HepG2 (cell line): ENCODE measurements around the gene ELL. TPM values are rescaled to one million over a fixed set of nuclear protein-coding genes. Genes with fewer than 3 reads are reported as not detected.
A peak's percentile ranks its signal among the peaks of the same experiment; 100 is the strongest.

ENCODE experiments used
- ATAC-seq: fragments of 200-7000 bp; cut with Tn5 transposase; 3 replicates; pipeline ENCODE4 v1.9.1; 2020; ENCODE audit warnings: mild to moderate bottlenecking, moderate library complexity
- BruUV-seq: library from RNA; stranded (reverse); fragments of 400-500 nt; replicated peaks from 2 replicates; lab custom pipeline; 2021; lab: Mats Ljungman, UMichigan
- CTCF ChIA-PET: fragments of 300-600 bp; formaldehyde crosslinking; extraction: SDS; loops from one replicate; lab custom pipeline; 2021; ENCODE audit warnings: low total read pairs, inconsistent platforms, low intra/inter-chr PET ratio; lab: Yijun Ruan, JAX
- POLR2A ChIA-PET: fragments of 350-600 bp; sonication (Branson Sonifier 250); formaldehyde crosslinking; loops from one replicate; lab custom pipeline; 2020; ENCODE audit warnings: antibody characterized with exemption, inconsistent platforms; lab: Yijun Ruan, JAX
- DNase-seq: peaks from one replicate; pipeline ENCODE4 v3.0.0-alpha.2; 2015; ENCODE audit warnings: low spot score
- FAIRE-seq: peaks from 3 replicates; lab custom pipeline; 2011; peaks lifted over from hg19 to GRCh38; lab: Jason Lieb, UNC
- H2AFZ ChIP-seq: one replicate; pipeline ENCODE4 v1.6.1; 2011; ENCODE audit warnings: low read length, inconsistent platforms
- H3K27ac ChIP-seq: fragments of 300-600 bp; 3 replicates; pipeline ENCODE4 v1.8.0; 2011; ENCODE audit warnings: mixed run types, mild to moderate bottlenecking, mixed read lengths, low read length, inconsistent platforms; ENCODE audit not compliant: insufficient read depth; ENCODE audit errors: extremely low read length
- H3K27me3 ChIP-seq, 2 experiments: fragments of 200-600 bp in 1 of 2; 2 replicates in 1 of 2; 3 replicates in 1 of 2; pipeline versions ENCODE4 v1.6.0 to v1.8.0; 2011; ENCODE audit warnings: low read length in 2 of 2, mild to moderate bottlenecking in 2 of 2, moderate library complexity in 2 of 2, inconsistent platforms in 1 of 2; ENCODE audit not compliant: insufficient read depth in 2 of 2, control insufficient read depth in 1 of 2
- H3K36me3 ChIP-seq, 2 experiments: fragments of 200-600 bp in 1 of 2; replicated peaks in 1 of 2; 2 replicates in 1 of 2; 3 replicates in 1 of 2; pipeline versions ENCODE4 v1.5.1 to v1.8.0; 2011; ENCODE audit warnings: low read length in 2 of 2, inconsistent platforms in 1 of 2; ENCODE audit not compliant: insufficient read depth in 2 of 2, control insufficient read depth in 1 of 2
- H3K4me1 ChIP-seq: 2 replicates; pipeline ENCODE4 v1.5.1; 2012; ENCODE audit warnings: low read length, inconsistent platforms; ENCODE audit not compliant: insufficient read depth
- H3K4me2 ChIP-seq: 2 replicates; pipeline ENCODE4 v1.6.0; 2011; ENCODE audit warnings: low read depth, low read length, inconsistent platforms
- H3K4me3 ChIP-seq, 3 experiments: fragments of 200-600 bp in 1 of 3; sonication (generic), shearing (Covaris generic) in 1 of 3; replicated peaks in 1 of 3; 2 replicates each; pipeline ENCODE4 v1.5.1; 2011 to 2016; ENCODE audit warnings: low read length in 3 of 3, inconsistent platforms in 2 of 3, low read depth in 2 of 3, mild to moderate bottlenecking in 2 of 3, control low read depth in 1 of 3, mixed read lengths in 1 of 3; ENCODE audit not compliant: insufficient read depth in 1 of 3
- H3K79me2 ChIP-seq: one replicate; pipeline ENCODE4 v1.6.1; 2011; ENCODE audit warnings: low read length, inconsistent platforms; ENCODE audit not compliant: insufficient read depth
- H3K9ac ChIP-seq: 2 replicates; pipeline ENCODE4 v1.6.0; 2011; ENCODE audit warnings: mild to moderate bottlenecking, low read depth, low read length, inconsistent platforms; ENCODE audit not compliant: insufficient read depth
- H3K9me3 ChIP-seq: 2 replicates; pipeline ENCODE4 v1.5.1; 2012; ENCODE audit warnings: mild to moderate bottlenecking, low read length
- H4K20me1 ChIP-seq: 2 replicates; pipeline ENCODE4 v1.6.0; 2011; ENCODE audit warnings: inconsistent platforms, mild to moderate bottlenecking, low read length, moderate library complexity; ENCODE audit not compliant: insufficient read depth
- AGO2 ChIP-seq: fragments of 200-400 bp; formaldehyde crosslinking; optimal IDR thresholded peaks from 2 replicates; pipeline ENCODE3; 2017; ENCODE audit warnings: mild to moderate bottlenecking, low read depth, low read length, moderate library complexity
- BRD4 ChIP-seq: sonication (generic); formaldehyde crosslinking; IDR thresholded peaks from 2 replicates; pipeline ENCODE4 v1.4.0; 2020; ENCODE audit warnings: missing genetic modification reagents
- ELK4 ChIP-seq: sonication (generic); formaldehyde crosslinking; IDR thresholded peaks from 2 replicates; pipeline ENCODE4 v1.9.0; 2021; ENCODE audit warnings: missing genetic modification reagents, borderline replicate concordance
- ISL2 ChIP-seq: sonication (generic); formaldehyde crosslinking; IDR thresholded peaks from 2 replicates; pipeline ENCODE4 v1.5.0; 2020; ENCODE audit warnings: missing genetic modification reagents
- PLSCR1 ChIP-seq: sonication (generic); formaldehyde crosslinking; IDR thresholded peaks from 2 replicates; pipeline ENCODE4 v1.5.0; 2020; ENCODE audit warnings: missing genetic modification reagents, mild to moderate bottlenecking, borderline replicate concordance
- PREB ChIP-seq: sonication (generic); formaldehyde crosslinking; IDR thresholded peaks from 2 replicates; pipeline ENCODE4 v1.4.0; 2020; ENCODE audit warnings: missing genetic modification reagents
- SMAD1 ChIP-seq: sonication (generic); formaldehyde crosslinking; IDR thresholded peaks from 2 replicates; pipeline ENCODE4 v1.4.0; 2020; ENCODE audit warnings: missing genetic modification reagents, low read depth, mild to moderate bottlenecking, borderline replicate concordance
- SOX6 ChIP-seq, 2 experiments: fragments of 450-650 bp in 1 of 2; sonication (generic) in 1 of 2; formaldehyde crosslinking in 1 of 2; IDR thresholded peaks; 2 replicates each; pipeline versions ENCODE4 v1.4.0 to v1.6.1; 2017 to 2020; ENCODE audit warnings: antibody characterized with exemption in 1 of 2, mild to moderate bottlenecking in 1 of 2, missing genetic modification reagents in 1 of 2
- TEAD3 ChIP-seq: optimal IDR thresholded peaks from 2 replicates; pipeline ENCODE3; 2016; ENCODE audit warnings: borderline replicate concordance
- U2AF1 ChIP-seq: fragments of 200-400 bp; formaldehyde crosslinking; optimal IDR thresholded peaks from 2 replicates; pipeline ENCODE3; 2017; ENCODE audit warnings: mild to moderate bottlenecking, low read depth, low read length
- ZBTB42 ChIP-seq: sonication (generic); formaldehyde crosslinking; IDR thresholded peaks from 2 replicates; pipeline ENCODE4 v1.5.0; 2020; ENCODE audit warnings: mild to moderate bottlenecking, missing genetic modification reagents
- ZNF160 ChIP-seq: sonication (generic); formaldehyde crosslinking; IDR thresholded peaks from 2 replicates; pipeline ENCODE4 v1.8.0; 2022; ENCODE audit warnings: mild to moderate bottlenecking, inconsistent platforms, missing genetic modification reagents
- ZNF441 ChIP-seq: sonication (generic); formaldehyde crosslinking; IDR thresholded peaks from 2 replicates; pipeline ENCODE4 v1.7.0; 2021; ENCODE audit warnings: missing genetic modification reagents, borderline replicate concordance
- ZNF460 ChIP-seq: sonication (generic); formaldehyde crosslinking; IDR thresholded peaks from 2 replicates; pipeline ENCODE4 v1.5.1; 2020; ENCODE audit warnings: missing genetic modification reagents, mild to moderate bottlenecking, borderline replicate concordance
- ZNF468 ChIP-seq: sonication (generic); formaldehyde crosslinking; IDR thresholded peaks from 2 replicates; pipeline ENCODE4 v1.8.0; 2022; ENCODE audit warnings: mild to moderate bottlenecking, moderate library complexity, missing genetic modification reagents
- ZNF552 ChIP-seq: sonication (generic); formaldehyde crosslinking; IDR thresholded peaks from 2 replicates; pipeline ENCODE4 v1.9.0; 2022; ENCODE audit warnings: missing genetic modification reagents, mild to moderate bottlenecking, borderline replicate concordance
- ZNF569 ChIP-seq: sonication (generic); formaldehyde crosslinking; IDR thresholded peaks from 2 replicates; pipeline ENCODE4 v1.5.0; 2020; ENCODE audit warnings: mild to moderate bottlenecking, missing genetic modification reagents, moderate library complexity, borderline replicate concordance
- ZNF670 ChIP-seq: sonication (generic); formaldehyde crosslinking; IDR thresholded peaks from 2 replicates; pipeline ENCODE4 v1.8.0; 2022; ENCODE audit warnings: mild to moderate bottlenecking, missing genetic modification reagents, borderline replicate concordance
- WGBS: methylation state at CpG from one replicate; pipeline ENCODE4 v1.1.6; 2017; ENCODE audit warnings: low lambda C conversion rate; 5-methylcytosine and 5-hydroxymethylcytosine counted together
- in situ Hi-C: cut with HindIII; loops from 2 replicates; pipeline ENCODE4 v1.10.0; 2017; ENCODE audit warnings: low pct_unique_long_range_greater_than_20kb; ENCODE audit not compliant: extremely low pct_ligation_motif_present
- intact Hi-C: fragments of 100-400 bp; cut with micrococcal nuclease; formaldehyde crosslinking; loops from one replicate; pipeline ENCODE4 v1.10.0; 2022; ENCODE audit not compliant: unreplicated experiment
- polyA plus RNA-seq, 8 experiments: library from polyadenylated mRNA; depleted of rRNA in 3 of 8; stranded (reverse) in 7 of 8; unstranded in 1 of 8; fragments of >200 nt; fragmentation: Illumina TruSeq in 4 of 8; extraction: Trizol in 4 of 8; gene quantifications; 2 replicates each; pipeline versions ENCODE4 v1.2.1 to v1.2.3, GENCODE V29; 2011 to 2016; ENCODE audit warnings: low read depth in 4 of 8, missing spikeins in 1 of 8, mixed read lengths in 1 of 8; ENCODE audit not compliant: insufficient read depth in 1 of 8
- total RNA-seq, 5 experiments: library from RNA; depleted of rRNA; stranded (reverse); fragments of >200 nt; fragmentation: Illumina TruSeq; extraction: Trizol; gene quantifications; 2 replicates each; pipeline ENCODE4 v1.2.3, GENCODE V29; 2016; ENCODE audit warnings: low read depth in 1 of 5

ELL gene
- total and polyA plus RNA-seq, 2 of the 13 experiments (the other 11 are each of a cell fraction or from before 2014, with no cell fraction given), result 3.7 to 5.4 TPM

- no peak overlapping the region for H3K4me3 ChIP-seq
- H3K79me2 ChIP-seq, result no peaks in the 10 kb centered on the region
- H3K27me3 ChIP-seq, result no peaks in the 10 kb centered on the region
- H3K9ac ChIP-seq, result no peak overlapping the region
- H4K20me1 ChIP-seq, result no peaks in the 10 kb centered on the region
- POLR2A ChIA-PET, result no interaction called here
- intact Hi-C loops (no loop called here), in situ Hi-C loops (no loop called here)
- no TSS peak for BruUV-seq
- CTCF ChIA-PET, result no interaction called here
- ATAC-seq (no peak), DNase-seq (no peak), FAIRE-seq (no peak)
- no peak overlapping the region for H2AFZ ChIP-seq
- WGBS, result 96% methylated on average over 34 of the region's 59 CpGs
- H3K4me2 ChIP-seq, result no peak overlapping the region
- H3K4me1 ChIP-seq, result peaks cover 1% of the 10 kb centered on the region; the same call in 1 of the 2 replicates
- no peak overlapping the region for H3K27ac ChIP-seq
- peaks cover 1 to 3% of the 10 kb centered on the region in 2 experiments; a peak in 1 of 5 replicates for H3K36me3 ChIP-seq
- no peaks in the 10 kb centered on the region for H3K9me3 ChIP-seq
- TF ChIP-seq ZNF569 (CRISPR knock-in tag) (no peak), ZNF670 (CRISPR knock-in tag) (no peak), ZNF468 (CRISPR knock-in tag) (no peak), ZBTB42 (CRISPR knock-in tag) (no peak), TEAD3 (CRISPR knock-in tag) (no peak), ZNF552 (CRISPR knock-in tag) (no peak), U2AF1 (peak; percentile 50), PLSCR1 (no peak), SMAD1 (CRISPR knock-in tag) (no peak), ELK4 (CRISPR knock-in tag) (no peak), ZNF160 (CRISPR knock-in tag) (no peak), ZNF441 (CRISPR knock-in tag) (no peak), ISL2 (CRISPR knock-in tag) (no peak), BRD4 (no peak), ZNF460 (CRISPR knock-in tag) (no peak), AGO2 (peak; percentile 93), PREB (CRISPR knock-in tag) (no peak), SOX6 (IDR thresholded peaks at IDR 0.05) (no peak), SOX6 (CRISPR knock-in tag; IDR thresholded peaks at IDR 0.05) (no peak)
Measured at GRCh38 chr19:18433015-18433691, 88.7 kb downstream of the ELL start.
